H1 (cell line): ENCODE results near the gene BTN1A1. TPM values are rescaled to one million over a fixed set of nuclear protein-coding genes. Genes with fewer than 3 reads are reported as not detected.

Source experiments
- CTCF ChIA-PET: fragments of 300-600 bp; sonication (Branson Sonifier 250); formaldehyde crosslinking; loops from one replicate; lab custom pipeline; 2021; ENCODE audit not compliant: partially characterized antibody; lab: Charles Lee
- POLR2A ChIA-PET: fragments of 300-600 bp; sonication (Branson Sonifier 250); formaldehyde crosslinking; loops from one replicate; lab custom pipeline; 2021; ENCODE audit warnings: inconsistent platforms; ENCODE audit not compliant: partially characterized antibody; lab: Charles Lee
- DNase-seq, 2 experiments: peaks; one replicate each; pipeline versions ENCODE4 v3.0.0 to v3.0.0-alpha.2; 2010 to 2022; ENCODE audit warnings: low spot score in 2 of 2, low read depth in 1 of 2, mixed read lengths in 1 of 2
- FAIRE-seq: peaks from 2 replicates; lab custom pipeline; 2011; peaks lifted over from hg19 to GRCh38; lab: Jason Lieb, UNC
- H2AFZ ChIP-seq: 2 replicates; pipeline ENCODE4 v1.8.1; 2012; ENCODE audit warnings: low read length, inconsistent platforms
- H2AK5ac ChIP-seq: 2 replicates; pipeline ENCODE4 v1.6.1; 2013; ENCODE audit warnings: low read depth, low read length
- H2BK120ac ChIP-seq: replicated peaks from 2 replicates; pipeline ENCODE3; 2013; ENCODE audit warnings: low read depth, low read length, inconsistent platforms
- H2BK12ac ChIP-seq: 2 replicates; pipeline ENCODE4 v1.6.1; 2013; ENCODE audit warnings: low read depth, low read length
- H2BK15ac ChIP-seq: 2 replicates; pipeline ENCODE4 v1.6.1; 2013; ENCODE audit warnings: low read length
- H2BK20ac ChIP-seq: 2 replicates; pipeline ENCODE4 v1.6.1; 2013; ENCODE audit warnings: low read length
- H2BK5ac ChIP-seq: 2 replicates; pipeline ENCODE4 v1.6.1; 2013; ENCODE audit warnings: low read depth, low read length
- H3K14ac ChIP-seq: 2 replicates; pipeline ENCODE4 v1.6.1; 2013; ENCODE audit warnings: inconsistent platforms; ENCODE audit not compliant: insufficient read length
- H3K18ac ChIP-seq: 2 replicates; pipeline ENCODE4 v1.6.1; 2013; ENCODE audit warnings: low read length; ENCODE audit errors: extremely low read depth
- H3K23ac ChIP-seq: 2 replicates; pipeline ENCODE4 v1.6.1; 2013; ENCODE audit warnings: inconsistent platforms; ENCODE audit not compliant: insufficient read length
- H3K23me2 ChIP-seq: 2 replicates; pipeline ENCODE4 v1.6.1; 2013; ENCODE audit warnings: low read depth, low read length
- H3K27ac ChIP-seq: 2 replicates; pipeline ENCODE4 v1.6.1; 2011; ENCODE audit warnings: low read depth, low read length, inconsistent platforms
- H3K27me3 ChIP-seq, 4 experiments: replicated peaks in 1 of 4; 1 replicate in 1 of 4; 2 replicates in 3 of 4; pipeline versions ENCODE4 v1.6.1 to v1.8.1; 2011 to 2013; ENCODE audit warnings: low read length in 3 of 4, mild to moderate bottlenecking in 3 of 4, inconsistent platforms in 2 of 4, mixed read lengths in 2 of 4, moderate library complexity in 1 of 4; ENCODE audit not compliant: control insufficient read depth in 3 of 4, insufficient read depth in 3 of 4; ENCODE audit errors: extremely low read depth in 1 of 4
- H3K36me3 ChIP-seq, 4 experiments: 2 replicates each; pipeline versions ENCODE4 v1.6.1 to v1.8.1; 2011 to 2013; ENCODE audit warnings: mild to moderate bottlenecking in 4 of 4, low read length in 3 of 4, moderate library complexity in 2 of 4, control low read depth in 1 of 4, inconsistent platforms in 1 of 4; ENCODE audit not compliant: insufficient read depth in 4 of 4, control insufficient read depth in 2 of 4
- H3K4ac ChIP-seq: replicated peaks from 2 replicates; pipeline ENCODE3; 2013; ENCODE audit warnings: low read length, low read depth, mixed read lengths, inconsistent platforms; ENCODE audit not compliant: insufficient read length
- H3K4me1 ChIP-seq, 4 experiments: replicated peaks in 1 of 4; 1 replicate in 1 of 4; 2 replicates in 3 of 4; pipeline versions ENCODE4 v1.6.1 to v1.8.1; 2011 to 2013; ENCODE audit warnings: low read length in 3 of 4, inconsistent platforms in 2 of 4, mixed read lengths in 1 of 4; ENCODE audit not compliant: insufficient read depth in 4 of 4, control insufficient read depth in 3 of 4
- H3K4me2 ChIP-seq, 2 experiments: 2 replicates each; pipeline versions ENCODE4 v1.6.1 to v1.8.1; 2011 to 2013; ENCODE audit warnings: low read depth in 2 of 2, low read length in 2 of 2, control low read depth in 1 of 2, inconsistent platforms in 1 of 2, mild to moderate bottlenecking in 1 of 2; ENCODE audit not compliant: insufficient read depth in 1 of 2
- H3K4me3 ChIP-seq, 4 experiments: fragments of 200-600, 300-600 bp in 1 of 4; sonication (generic), shearing (Covaris generic), sonication (Bioruptor Twin) in 1 of 4; 2 replicates each; pipeline versions ENCODE4 v1.5.1 to v1.8.1; 2011 to 2016; ENCODE audit warnings: low read length in 4 of 4, low read depth in 3 of 4, control low read depth in 2 of 4, inconsistent platforms in 2 of 4, mild to moderate bottlenecking in 2 of 4, mixed read lengths in 1 of 4, moderate library complexity in 1 of 4; ENCODE audit not compliant: insufficient read depth in 2 of 4; ENCODE audit errors: extremely low read depth in 1 of 4
- H3K56ac ChIP-seq: replicated peaks from 2 replicates; pipeline ENCODE3; 2013; ENCODE audit warnings: low read depth, mild to moderate bottlenecking, mixed read lengths, low read length, inconsistent platforms; ENCODE audit not compliant: insufficient read length
- H3K79me1 ChIP-seq: 2 replicates; pipeline ENCODE4 v1.6.1; 2013; ENCODE audit warnings: low read depth, low read length, control low read depth
- H3K79me2 ChIP-seq, 2 experiments: 2 replicates each; pipeline versions ENCODE4 v1.6.1 to v1.8.1; 2012 to 2013; ENCODE audit warnings: low read length in 2 of 2, mild to moderate bottlenecking in 2 of 2, inconsistent platforms in 1 of 2; ENCODE audit not compliant: insufficient read depth in 2 of 2, control insufficient read depth in 1 of 2
- H3K9ac ChIP-seq, 4 experiments: replicated peaks in 1 of 4; 1 replicate in 1 of 4; 2 replicates in 3 of 4; pipeline versions ENCODE4 v1.6.1 to v1.8.1; 2011 to 2013; ENCODE audit warnings: low read depth in 3 of 4, low read length in 3 of 4, control low read depth in 2 of 4, mild to moderate bottlenecking in 2 of 4, moderate library complexity in 2 of 4, inconsistent platforms in 1 of 4; ENCODE audit errors: extremely low read depth in 1 of 4
- H3K9me3 ChIP-seq, 2 experiments: 2 replicates each; pipeline versions ENCODE4 v1.6.1 to v1.8.1; 2012 to 2013; ENCODE audit warnings: mild to moderate bottlenecking in 2 of 2, moderate library complexity in 2 of 2, control low read depth in 1 of 2, inconsistent platforms in 1 of 2, low read depth in 1 of 2, low read length in 1 of 2, mixed read lengths in 1 of 2; ENCODE audit not compliant: insufficient read depth in 2 of 2
- H4K20me1 ChIP-seq, 2 experiments: replicated peaks in 1 of 2; 2 replicates each; pipeline versions ENCODE3 to v1.8.1; 2011 to 2013; ENCODE audit warnings: inconsistent platforms in 2 of 2, low read length in 2 of 2, mild to moderate bottlenecking in 1 of 2; ENCODE audit not compliant: insufficient read depth in 2 of 2, control insufficient read depth in 1 of 2
- H4K5ac ChIP-seq: 2 replicates; pipeline ENCODE4 v1.6.1; 2013; ENCODE audit warnings: low read length, low read depth, mixed read lengths, inconsistent platforms; ENCODE audit not compliant: insufficient read length
- H4K8ac ChIP-seq: 2 replicates; pipeline ENCODE4 v1.8.0; 2013; ENCODE audit warnings: mild to moderate bottlenecking, moderate library complexity, low read length, inconsistent platforms; ENCODE audit not compliant: insufficient read depth; ENCODE audit errors: extremely low read depth
- H4K91ac ChIP-seq: replicated peaks from 2 replicates; pipeline ENCODE3; 2013; ENCODE audit warnings: low read length, mixed read lengths, inconsistent platforms; ENCODE audit not compliant: insufficient read length
- KDM4A ChIP-seq: IDR thresholded peaks from one replicate; pipeline ENCODE4 v1.7.1; 2012; ENCODE audit warnings: low read depth, mild to moderate bottlenecking, moderate library complexity, low read length, inconsistent platforms; ENCODE audit not compliant: severe bottlenecking
- SIN3A ChIP-seq, 2 experiments: IDR thresholded peaks in 1 of 2; conservative IDR thresholded peaks in 1 of 2; 2 replicates each; pipeline ENCODE4 v1.6.1; 2011 to 2012; ENCODE audit warnings: low read length in 2 of 2, improper control_type of control experiment in 1 of 2, low read depth in 1 of 2, mild to moderate bottlenecking in 1 of 2
- SRF ChIP-seq: IDR thresholded peaks from 2 replicates; pipeline ENCODE4 v1.6.1; 2011; ENCODE audit warnings: mild to moderate bottlenecking, low read depth, low read length, moderate library complexity
- WGBS, 2 experiments: shearing (Covaris generic) in 1 of 2; methylation state at CpG; one replicate each; pipeline versions ENCODE4 v1.1.6 to v1.1.7; 2013 to 2015; ENCODE audit warnings: low lambda C conversion rate in 2 of 2, mixed read lengths in 2 of 2, inconsistent platforms in 1 of 2, low coverage in 1 of 2, missing lambda C conversion rate in 1 of 2; ENCODE audit not compliant: insufficient replicate concordance in 2 of 2, insufficient coverage in 1 of 2, insufficient read length in 1 of 2; ENCODE audit errors: extremely low coverage in 1 of 2, missing lambda C conversion rate in 1 of 2; 5-methylcytosine and 5-hydroxymethylcytosine counted together
- polyA plus RNA-seq, 7 experiments: library from polyadenylated mRNA; depleted of rRNA in 3 of 7; stranded (reverse) in 5 of 7; unstranded in 2 of 7; fragments of >200 nt in 5 of 7; fragments of 200-250 nt in 2 of 7; gene quantifications; 1 replicate in 5 of 7; 2 replicates in 1 of 7; 4 replicates in 1 of 7; pipeline versions ENCODE4 v1.2.1 to v1.2.3, GENCODE V29; 2011 to 2013; ENCODE audit warnings: missing spikeins in 2 of 7, mixed read lengths in 2 of 7
- total RNA-seq: library from RNA; stranded (reverse); fragmentation: NEBNext Ultra II Directional; extraction: Animal tissue kit (Norgen Biotek cat#: 25700); gene quantifications from 2 replicates; pipeline ENCODE4 v1.2.1, GENCODE V29; 2021

Gene BTN1A1
- total and polyA plus RNA-seq, 2 of the 8 experiments (the other 6 are each of a cell fraction or from before 2014, with no cell fraction given) = 0.28 to 0.35 TPM

GRCh38 chr6:26555505-26556262, 55.6 kb downstream of the BTN1A1 start:
- WGBS, 2 experiments = 3% methylated on average over 19 of the region's 19 CpGs; no CpG with 5 or more reads in 1 of the 2 experiments
- Histone ChIP-seq H4K91ac (no peak overlapping the region), H3K4me2 (peak overlapping the region; percentile 80 to 86), H2BK5ac (no peak overlapping the region), H3K18ac (no peak overlapping the region), H3K4ac (no peak overlapping the region), H4K20me1 (no peaks in the 10 kb centered on the region), H2AFZ (peak overlapping the region; percentile 89), H2BK12ac (no peak overlapping the region), H3K27me3 (no peaks in the 10 kb centered on the region), H3K4me1 (no peaks in the 10 kb centered on the region; a peak in 2 of 7 replicates), H4K8ac (no peak overlapping the region), H2BK120ac (no peak overlapping the region), H2AK5ac (no peak overlapping the region), H3K4me3 (peak overlapping the region; percentile 77 to 96 (median 80)), H2BK20ac (no peak overlapping the region), H2BK15ac (no peak overlapping the region), H3K23ac (no peak overlapping the region), H3K36me3 (no peaks in the 10 kb centered on the region), H4K5ac (no peak overlapping the region), H3K23me2 (peaks cover 17% of the 10 kb centered on the region), H3K27ac (no peak overlapping the region), H3K56ac (no peak overlapping the region), H3K9me3 (no peaks in the 10 kb centered on the region), H3K79me2 (no peaks in the 10 kb centered on the region), H3K79me1 (no peaks in the 10 kb centered on the region), H3K14ac (no peak overlapping the region), H3K9ac (peak overlapping the region in 1 of 4 experiments; percentile 45; a peak in 1 of 7 replicates)
- CTCF ChIA-PET = interaction anchor here (0.7 to 1.2 kb wide), 5 partner anchors 12 to 233 kb away, joined by 3 to 4 read pairs (median 3); no protein-coding TSS in a partner anchor
- peak; percentile 21 for TF ChIP-seq KDM4A
- no peak for TF ChIP-seq SRF
- peak in 1 of 2 experiments; percentile 69; a peak in 1 of 4 replicates for TF ChIP-seq SIN3A (conservative IDR thresholded peaks at IDR 0.05 in 1 of 2, IDR thresholded peaks at IDR 0.05 in 1 of 2; ENCODE audit: low read depth in 1 of 2, low read length in 2 of 2)
- DNase-seq (peak in 1 of 2 experiments; percentile 75), FAIRE-seq (no peak)
- POLR2A ChIA-PET = interaction anchor here (0.8 to 5.0 kb wide), 7 partner anchors 12 to 577 kb away, joined by 3 to 25 read pairs (median 4); partner anchors contain the start of gene HMGN4
